HCT116 (cell line): ENCODE measurements around the gene SLC25A43. TPM values are rescaled to one million over a fixed set of nuclear protein-coding genes. Genes with fewer than 3 reads are reported as not detected.

Experiments
- ATAC-seq: fragments of 200-7000 bp; cut with Tn5 transposase; 2 replicates; pipeline ENCODE4 v1.9.1; 2020; ENCODE audit warnings: mild to moderate bottlenecking, moderate library complexity
- BruUV-seq: library from RNA; stranded (reverse); fragments of 400-500 nt; replicated peaks from 2 replicates; lab custom pipeline; 2021; lab: Mats Ljungman, UMichigan
- CTCF ChIA-PET: fragments of 300-600 bp; sonication (Branson Sonifier 250); formaldehyde crosslinking; loops from one replicate; lab custom pipeline; 2021; ENCODE audit warnings: antibody characterized with exemption; lab: Charles Lee
- POLR2A ChIA-PET: fragments of 300-600, 350-600 bp; sonication (Branson Sonifier 250); formaldehyde crosslinking; loops from one replicate; lab custom pipeline; 2021; ENCODE audit warnings: antibody characterized with exemption; lab: Charles Lee
- RAD21 ChIA-PET, 2 experiments: fragments of 300-600 bp; sonication (Branson Sonifier 250); formaldehyde crosslinking; loops; one replicate each; lab custom pipeline; 2023; ENCODE audit warnings: low total read pairs in 2 of 2; ENCODE audit not compliant: uncharacterized antibody in 2 of 2, unreplicated experiment in 2 of 2, low non-redundant PET in 1 of 2; lab: Charles Lee
- DNase-seq: peaks from one replicate; pipeline ENCODE4 v3.0.0-alpha.2; 2010; ENCODE audit warnings: low read depth, low spot score
- H2AFZ ChIP-seq: fragments of 200-600 bp; shearing (Covaris generic), sonication (generic); 2 replicates; pipeline ENCODE4 v1.6.1; 2017; ENCODE audit warnings: low read depth, mixed run types, mixed read lengths, antibody characterized with exemption, low read length; ENCODE audit not compliant: poor library complexity, severe bottlenecking
- H3K27ac ChIP-seq: 2 replicates; pipeline ENCODE4 v1.5.1; 2012; ENCODE audit warnings: low read depth, low read length
- H3K27me3 ChIP-seq: fragments of 200-600 bp; sonication (generic); 2 replicates; pipeline ENCODE4 v1.6.1; 2016; ENCODE audit warnings: mixed run types, low read length, mixed read lengths; ENCODE audit not compliant: insufficient read depth
- H3K36me3 ChIP-seq, 2 experiments: fragments of 200-500 bp in 1 of 2; fragments of 200-600 bp in 1 of 2; sonication (Bioruptor generic) in 1 of 2; sonication (generic) in 1 of 2; 2 replicates each; pipeline versions ENCODE4 v1.5.1 to v1.6.1; 2014 to 2016; ENCODE audit warnings: low read length in 2 of 2, inconsistent platforms in 1 of 2, mixed read lengths in 1 of 2, mixed run types in 1 of 2; ENCODE audit not compliant: insufficient read depth in 2 of 2, control insufficient read depth in 1 of 2
- H3K4me1 ChIP-seq, 2 experiments: fragments of 200-600 bp in 1 of 2; sonication (generic) in 1 of 2; 2 replicates each; pipeline versions ENCODE4 v1.5.1 to v1.6.1; 2012 to 2017; ENCODE audit warnings: low read length in 2 of 2, inconsistent platforms in 1 of 2, mild to moderate bottlenecking in 1 of 2, mixed read lengths in 1 of 2, mixed run types in 1 of 2, moderate library complexity in 1 of 2; ENCODE audit not compliant: insufficient read depth in 2 of 2, control insufficient read depth in 1 of 2
- H3K4me2 ChIP-seq: fragments of 200-600 bp; sonication (generic); 2 replicates; pipeline ENCODE4 v1.6.1; 2017; ENCODE audit warnings: mixed run types, low read length, mixed read lengths
- H3K4me3 ChIP-seq, 2 experiments: fragments of 200-600 bp in 1 of 2; sonication (generic) in 1 of 2; replicated peaks in 1 of 2; 2 replicates each; pipeline ENCODE4 v1.5.1; 2011 to 2016; ENCODE audit warnings: low read length in 2 of 2, control low read depth in 1 of 2, low read depth in 1 of 2, mild to moderate bottlenecking in 1 of 2, mixed read lengths in 1 of 2, mixed run types in 1 of 2
- H3K79me2 ChIP-seq: fragments of 200-600 bp; sonication (generic); 2 replicates; pipeline ENCODE4 v1.6.1; 2017; ENCODE audit warnings: mild to moderate bottlenecking, mixed run types, low read length, moderate library complexity, mixed read lengths; ENCODE audit not compliant: insufficient read depth
- H3K9ac ChIP-seq: fragments of 200-600 bp; sonication (generic); 2 replicates; pipeline ENCODE4 v1.6.1; 2016; ENCODE audit warnings: low read length, mixed read lengths
- H3K9me2 ChIP-seq: fragments of 200-600 bp; sonication (generic), shearing (Covaris generic); 2 replicates; pipeline ENCODE4 v1.6.1; 2017; ENCODE audit warnings: mixed run types, mild to moderate bottlenecking, moderate library complexity; ENCODE audit not compliant: insufficient read depth
- H3K9me3 ChIP-seq, 2 experiments: fragments of 200-500 bp in 1 of 2; fragments of 200-600 bp in 1 of 2; sonication (Bioruptor generic) in 1 of 2; sonication (generic) in 1 of 2; 2 replicates each; pipeline ENCODE4 v1.6.1; 2014 to 2017; ENCODE audit warnings: low read length in 2 of 2, mixed read lengths in 2 of 2, inconsistent platforms in 1 of 2, low read depth in 1 of 2, mild to moderate bottlenecking in 1 of 2, mixed run types in 1 of 2, moderate library complexity in 1 of 2; ENCODE audit not compliant: control insufficient read depth in 1 of 2, insufficient read depth in 1 of 2
- H4K20me1 ChIP-seq: fragments of 200-600 bp; sonication (generic), shearing (Covaris generic); 2 replicates; pipeline ENCODE4 v1.6.1; 2017; ENCODE audit warnings: mixed run types, mild to moderate bottlenecking, moderate library complexity; ENCODE audit not compliant: insufficient read depth
- CBX3 ChIP-seq: IDR thresholded peaks from 2 replicates; pipeline ENCODE4 v1.6.1; 2012; ENCODE audit warnings: low read depth
- CTCF ChIP-seq, 3 experiments: fragments of 200-600 bp in 1 of 3; sonication (generic) in 1 of 3; IDR thresholded peaks in 2 of 3; conservative IDR thresholded peaks in 1 of 3; 2 replicates each; pipeline ENCODE4 v1.5.1; 2012 to 2017; ENCODE audit warnings: low read depth in 2 of 3, low read length in 2 of 3, antibody characterized with exemption in 1 of 3, borderline replicate concordance in 1 of 3, control low read depth in 1 of 3, mild to moderate bottlenecking in 1 of 3, mixed read lengths in 1 of 3, mixed run types in 1 of 3, moderate library complexity in 1 of 3; ENCODE audit not compliant: insufficient read depth in 1 of 3
- EGR1 ChIP-seq: IDR thresholded peaks from 2 replicates; pipeline ENCODE4 v1.6.1; 2012; ENCODE audit warnings: low read depth
- ELF1 ChIP-seq: IDR thresholded peaks from 2 replicates; pipeline ENCODE4 v1.6.1; 2012; ENCODE audit warnings: low read depth, borderline replicate concordance
- FOSL1 ChIP-seq: IDR thresholded peaks from 2 replicates; pipeline ENCODE4 v1.6.1; 2012; ENCODE audit warnings: low read depth
- JUND ChIP-seq: IDR thresholded peaks from 2 replicates; pipeline ENCODE4 v1.6.1; 2012
- POLR2A ChIP-seq: IDR thresholded peaks from 2 replicates; pipeline ENCODE4 v1.7.0; 2011; ENCODE audit warnings: borderline replicate concordance; ENCODE audit not compliant: insufficient read depth, insufficient read length; ENCODE audit errors: extremely low read depth
- POLR2AphosphoS5 ChIP-seq: IDR thresholded peaks from 2 replicates; pipeline ENCODE4 v1.6.1; 2011; ENCODE audit warnings: mild to moderate bottlenecking, low read depth, low read length, moderate library complexity
- RAD21 ChIP-seq: IDR thresholded peaks from 2 replicates; pipeline ENCODE4 v1.6.1; 2012; ENCODE audit warnings: low read depth, mild to moderate bottlenecking
- SIN3A ChIP-seq: IDR thresholded peaks from 2 replicates; pipeline ENCODE4 v1.6.1; 2012; ENCODE audit warnings: low read depth
- SP1 ChIP-seq: IDR thresholded peaks from 2 replicates; pipeline ENCODE4 v1.6.1; 2012; ENCODE audit warnings: low read depth
- SRF ChIP-seq: IDR thresholded peaks from 2 replicates; pipeline ENCODE4 v1.6.1; 2012; ENCODE audit warnings: low read depth
- TCF7L2 ChIP-seq: IDR thresholded peaks from 2 replicates; pipeline ENCODE4 v1.7.0; 2011; ENCODE audit warnings: borderline replicate concordance, inconsistent platforms; ENCODE audit not compliant: insufficient read depth, insufficient read length; ENCODE audit errors: extremely low read depth
- YY1 ChIP-seq: IDR thresholded peaks from 2 replicates; pipeline ENCODE4 v1.6.1; 2011; ENCODE audit warnings: low read length, low read depth, moderate library complexity, mild to moderate bottlenecking; ENCODE audit not compliant: insufficient replicate concordance; ENCODE audit errors: extremely low read depth
- ZFX ChIP-seq: fragments of 450-650 bp; IDR thresholded peaks from 2 replicates; pipeline ENCODE4 v1.6.1; 2017
- intact Hi-C: fragments of 100-400 bp; cut with micrococcal nuclease; formaldehyde crosslinking; loops from 2 replicates; pipeline ENCODE4 v1.10.0; 2022
- total RNA-seq: library from RNA; stranded (reverse); gene quantifications from one replicate; pipeline ENCODE4 v1.2.1, GENCODE V29; 2021; ENCODE audit not compliant: unreplicated experiment
- TF ChIP-seq, protein P1 (sequence below): IDR thresholded peaks from 2 replicates; pipeline ENCODE4 v1.6.1; 2012; ENCODE audit warnings: low read depth
- TF ChIP-seq, protein P2 (sequence below): IDR thresholded peaks from 2 replicates; pipeline ENCODE4 v1.6.1; 2012
- TF ChIP-seq, protein P3 (sequence below): IDR thresholded peaks from 2 replicates; pipeline ENCODE4 v1.6.1; 2012

SLC25A43 gene
- total RNA-seq, 1 experiment from 2014 or later: 14.1 TPM

- TF ChIP-seq, protein P1, sequence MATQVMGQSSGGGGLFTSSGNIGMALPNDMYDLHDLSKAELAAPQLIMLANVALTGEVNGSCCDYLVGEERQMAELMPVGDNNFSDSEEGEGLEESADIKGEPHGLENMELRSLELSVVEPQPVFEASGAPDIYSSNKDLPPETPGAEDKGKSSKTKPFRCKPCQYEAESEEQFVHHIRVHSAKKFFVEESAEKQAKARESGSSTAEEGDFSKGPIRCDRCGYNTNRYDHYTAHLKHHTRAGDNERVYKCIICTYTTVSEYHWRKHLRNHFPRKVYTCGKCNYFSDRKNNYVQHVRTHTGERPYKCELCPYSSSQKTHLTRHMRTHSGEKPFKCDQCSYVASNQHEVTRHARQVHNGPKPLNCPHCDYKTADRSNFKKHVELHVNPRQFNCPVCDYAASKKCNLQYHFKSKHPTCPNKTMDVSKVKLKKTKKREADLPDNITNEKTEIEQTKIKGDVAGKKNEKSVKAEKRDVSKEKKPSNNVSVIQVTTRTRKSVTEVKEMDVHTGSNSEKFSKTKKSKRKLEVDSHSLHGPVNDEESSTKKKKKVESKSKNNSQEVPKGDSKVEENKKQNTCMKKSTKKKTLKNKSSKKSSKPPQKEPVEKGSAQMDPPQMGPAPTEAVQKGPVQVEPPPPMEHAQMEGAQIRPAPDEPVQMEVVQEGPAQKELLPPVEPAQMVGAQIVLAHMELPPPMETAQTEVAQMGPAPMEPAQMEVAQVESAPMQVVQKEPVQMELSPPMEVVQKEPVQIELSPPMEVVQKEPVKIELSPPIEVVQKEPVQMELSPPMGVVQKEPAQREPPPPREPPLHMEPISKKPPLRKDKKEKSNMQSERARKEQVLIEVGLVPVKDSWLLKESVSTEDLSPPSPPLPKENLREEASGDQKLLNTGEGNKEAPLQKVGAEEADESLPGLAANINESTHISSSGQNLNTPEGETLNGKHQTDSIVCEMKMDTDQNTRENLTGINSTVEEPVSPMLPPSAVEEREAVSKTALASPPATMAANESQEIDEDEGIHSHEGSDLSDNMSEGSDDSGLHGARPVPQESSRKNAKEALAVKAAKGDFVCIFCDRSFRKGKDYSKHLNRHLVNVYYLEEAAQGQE: no peak
- TF ChIP-seq ELF1 (no peak), CBX3 (0 out of 2 replicates have a peak, but pooled peaks have one; percentile 26), ZFX (peak; percentile 28; the same call in 1 of the 2 replicates), SIN3A (peak; percentile 5; the same call in 1 of the 2 replicates)
These were observed 69.6 kb downstream of the SLC25A43 start (continued) for GRCh38 chrX:119468551-119469312.

DNA sequence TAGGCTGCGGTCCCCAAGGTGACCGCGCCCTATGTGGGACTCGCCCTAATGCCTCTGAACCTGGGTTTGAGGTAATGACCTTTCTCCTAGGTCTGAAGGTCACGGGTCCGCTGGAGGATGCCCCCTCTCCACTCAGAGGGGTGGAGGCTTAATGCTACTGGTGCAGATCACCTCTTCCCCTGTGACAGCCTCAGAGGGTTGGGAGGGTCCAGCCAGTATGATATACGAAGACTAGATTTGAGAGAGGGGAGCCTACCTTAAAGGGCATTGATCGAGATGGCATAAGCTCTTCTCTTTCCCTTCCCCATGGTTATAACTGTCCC lies 70.1 kb downstream of the SLC25A43 start:
- no peaks in the 10 kb centered on the region for H3K9me2 ChIP-seq
- no peak overlapping the region for H2AFZ ChIP-seq
- RAD21 ChIA-PET: no interaction called here
- CTCF ChIA-PET: interaction anchor here (1.0 kb wide), 1 partner anchor 43 kb away, joined by 8 read pairs; no protein-coding TSS in a partner anchor
- H3K36me3 ChIP-seq: peaks cover 6 to 17% of the 10 kb centered on the region in 2 experiments; a peak in 2 of 4 replicates
- no peaks in the 10 kb centered on the region for H3K27me3 ChIP-seq
- peaks cover 13% of the 10 kb centered on the region for H3K79me2 ChIP-seq
- H4K20me1 ChIP-seq: 0 out of 2 replicates have a peak, but pooled peaks cover 5% of the 10 kb centered on the region
- intact Hi-C loops: no loop called here
- H3K9ac ChIP-seq: peak overlapping the region; percentile 97
- DNase-seq: no peak
- BruUV-seq: no TSS peak
- peak overlapping the region; percentile 74 for H3K4me2 ChIP-seq
- no peak for ATAC-seq
- H3K9me3 ChIP-seq: no peaks in the 10 kb centered on the region
- H3K4me3 ChIP-seq: peak overlapping the region; percentile 74 to 81
- peaks cover 5 to 12% of the 10 kb centered on the region in 2 experiments; a peak in 3 of 4 replicates for H3K4me1 ChIP-seq
- H3K27ac ChIP-seq: peak overlapping the region; percentile 88
- TF ChIP-seq, protein P2, sequence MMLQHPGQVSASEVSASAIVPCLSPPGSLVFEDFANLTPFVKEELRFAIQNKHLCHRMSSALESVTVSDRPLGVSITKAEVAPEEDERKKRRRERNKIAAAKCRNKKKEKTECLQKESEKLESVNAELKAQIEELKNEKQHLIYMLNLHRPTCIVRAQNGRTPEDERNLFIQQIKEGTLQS: no peak
- TF ChIP-seq SIN3A (no peak), TCF7L2 (no peak), POLR2A (no peak), RAD21 (no peak), SP1 (no peak), JUND (no peak), FOSL1 (no peak), POLR2AphosphoS5 (no peak), CTCF (IDR thresholded peaks at IDR 0.05 in 2 of 3, conservative IDR thresholded peaks at IDR 0.05 in 1 of 3; ENCODE audit: borderline replicate concordance in 1 of 3, insufficient read depth in 1 of 3, low read depth in 2 of 3, low read length in 2 of 3) (no peak), SRF (no peak), EGR1 (no peak), ZFX (no peak), YY1 (no peak), ELF1 (no peak)
- TF ChIP-seq, protein P3, sequence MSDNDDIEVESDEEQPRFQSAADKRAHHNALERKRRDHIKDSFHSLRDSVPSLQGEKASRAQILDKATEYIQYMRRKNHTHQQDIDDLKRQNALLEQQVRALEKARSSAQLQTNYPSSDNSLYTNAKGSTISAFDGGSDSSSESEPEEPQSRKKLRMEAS: no peak
- POLR2A ChIA-PET: interaction anchor here (1.0 kb wide), 1 partner anchor 43 kb away, joined by 4 read pairs; no protein-coding TSS in a partner anchor
